HepG2 (cell line): ENCODE data around the gene THUMPD2. TPM values are rescaled to one million over a fixed set of nuclear protein-coding genes. Genes with fewer than 3 reads are reported as not detected.

ENCODE experiments used
- EP300 ChIP-seq, 3 experiments: sonication (generic) in 1 of 3; formaldehyde crosslinking in 1 of 3; IDR thresholded peaks; 2 replicates each; pipeline versions ENCODE4 v1.5.1 to v1.6.1; 2011 to 2020; ENCODE audit warnings: low read depth in 2 of 3, low read length in 2 of 3, borderline replicate concordance in 1 of 3, improper control_type of control experiment in 1 of 3, mild to moderate bottlenecking in 1 of 3, missing genetic modification reagents in 1 of 3, moderate library complexity in 1 of 3
- JUND ChIP-seq: sonication (generic); formaldehyde crosslinking; IDR thresholded peaks from 2 replicates; pipeline ENCODE4 v1.8.0; 2022; ENCODE audit warnings: mild to moderate bottlenecking, missing genetic modification reagents
- KLF13 ChIP-seq: sonication (generic); formaldehyde crosslinking; IDR thresholded peaks from 2 replicates; pipeline ENCODE4 v1.4.0; 2020; ENCODE audit warnings: mild to moderate bottlenecking, missing genetic modification reagents
- MTA1 ChIP-seq: sonication (generic); formaldehyde crosslinking; IDR thresholded peaks from 2 replicates; pipeline ENCODE4 v1.4.0; 2020; ENCODE audit warnings: missing genetic modification reagents, mild to moderate bottlenecking, borderline replicate concordance
- SATB2 ChIP-seq: sonication (generic); formaldehyde crosslinking; IDR thresholded peaks from 2 replicates; pipeline ENCODE4 v1.5.0; 2020; ENCODE audit warnings: missing genetic modification reagents
- ZBTB7A ChIP-seq: sonication (generic); formaldehyde crosslinking; IDR thresholded peaks from 2 replicates; pipeline ENCODE4 v1.8.0; 2022; ENCODE audit warnings: mild to moderate bottlenecking, missing genetic modification reagents
- ZNF30 ChIP-seq: sonication (generic); formaldehyde crosslinking; IDR thresholded peaks from 2 replicates; pipeline ENCODE4 v1.5.0; 2020; ENCODE audit warnings: mild to moderate bottlenecking, missing genetic modification reagents
- ZNF619 ChIP-seq: sonication (generic); formaldehyde crosslinking; IDR thresholded peaks from 2 replicates; pipeline ENCODE4 v1.4.0; 2020; ENCODE audit warnings: mild to moderate bottlenecking, missing genetic modification reagents
- ZNF816 ChIP-seq: sonication (generic); formaldehyde crosslinking; IDR thresholded peaks from 2 replicates; pipeline ENCODE4 v1.8.0; 2022; ENCODE audit warnings: missing genetic modification reagents, mild to moderate bottlenecking, borderline replicate concordance
- ZSCAN31 ChIP-seq: sonication (generic); formaldehyde crosslinking; IDR thresholded peaks from 2 replicates; pipeline ENCODE4 v1.5.0; 2020; ENCODE audit warnings: low read depth, mild to moderate bottlenecking, missing genetic modification reagents
- polyA plus RNA-seq, 8 experiments: library from polyadenylated mRNA; depleted of rRNA in 3 of 8; stranded (reverse) in 7 of 8; unstranded in 1 of 8; fragments of >200 nt; fragmentation: Illumina TruSeq in 4 of 8; extraction: Trizol in 4 of 8; gene quantifications; 2 replicates each; pipeline versions ENCODE4 v1.2.1 to v1.2.3, GENCODE V29; 2011 to 2016; ENCODE audit warnings: low read depth in 4 of 8, missing spikeins in 1 of 8, mixed read lengths in 1 of 8; ENCODE audit not compliant: insufficient read depth in 1 of 8
- total RNA-seq, 5 experiments: library from RNA; depleted of rRNA; stranded (reverse); fragments of >200 nt; fragmentation: Illumina TruSeq; extraction: Trizol; gene quantifications; 2 replicates each; pipeline ENCODE4 v1.2.3, GENCODE V29; 2016; ENCODE audit warnings: low read depth in 1 of 5
- TF ChIP-seq, protein P1 (sequence below): sonication (generic); formaldehyde crosslinking; IDR thresholded peaks from 2 replicates; pipeline ENCODE4 v1.5.0; 2020; ENCODE audit warnings: mild to moderate bottlenecking, missing genetic modification reagents, borderline replicate concordance
- TF ChIP-seq, protein P2 (sequence below): sonication (generic); formaldehyde crosslinking; IDR thresholded peaks from 2 replicates; pipeline ENCODE4 v1.5.1; 2020; ENCODE audit warnings: missing genetic modification reagents, mild to moderate bottlenecking, borderline replicate concordance
- TF ChIP-seq, protein P3 (sequence below): sonication (generic); formaldehyde crosslinking; IDR thresholded peaks from 2 replicates; pipeline ENCODE4 v1.4.0; 2020; ENCODE audit warnings: missing genetic modification reagents

The THUMPD2 gene
- total and polyA plus RNA-seq, 2 of the 13 experiments (the other 11 are each of a cell fraction or from before 2014, with no cell fraction given) = 11.8 to 15.6 TPM

DNA sequence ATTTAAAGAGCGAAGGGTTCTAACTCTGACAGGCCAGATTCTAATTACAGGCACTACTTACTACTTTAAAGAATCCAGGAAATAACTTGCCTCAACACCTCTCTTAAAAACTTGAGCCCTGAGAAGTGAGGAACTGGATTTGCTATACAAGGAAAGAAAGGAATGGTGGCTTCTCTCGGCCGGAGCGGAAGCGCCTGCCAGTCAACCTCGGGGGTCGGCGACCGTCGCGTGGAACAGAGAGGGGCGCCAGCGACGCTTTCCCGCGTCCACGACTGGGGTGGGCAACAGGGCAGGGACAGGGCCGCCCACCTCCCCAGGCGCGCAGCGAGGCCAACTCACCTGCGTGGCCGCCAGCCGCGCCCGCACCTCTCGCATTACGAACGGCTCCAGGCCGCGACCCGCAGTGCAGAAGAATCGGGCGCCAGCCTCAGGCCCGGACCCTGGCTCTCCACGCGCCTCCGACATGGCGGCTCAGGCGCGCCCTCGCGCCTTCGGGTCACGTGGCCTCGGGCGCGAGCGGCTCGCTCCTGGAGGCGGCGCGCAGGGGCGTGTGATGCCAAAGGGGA, at the start of gene THUMPD2 (continued):
- TF ChIP-seq, protein P1, sequence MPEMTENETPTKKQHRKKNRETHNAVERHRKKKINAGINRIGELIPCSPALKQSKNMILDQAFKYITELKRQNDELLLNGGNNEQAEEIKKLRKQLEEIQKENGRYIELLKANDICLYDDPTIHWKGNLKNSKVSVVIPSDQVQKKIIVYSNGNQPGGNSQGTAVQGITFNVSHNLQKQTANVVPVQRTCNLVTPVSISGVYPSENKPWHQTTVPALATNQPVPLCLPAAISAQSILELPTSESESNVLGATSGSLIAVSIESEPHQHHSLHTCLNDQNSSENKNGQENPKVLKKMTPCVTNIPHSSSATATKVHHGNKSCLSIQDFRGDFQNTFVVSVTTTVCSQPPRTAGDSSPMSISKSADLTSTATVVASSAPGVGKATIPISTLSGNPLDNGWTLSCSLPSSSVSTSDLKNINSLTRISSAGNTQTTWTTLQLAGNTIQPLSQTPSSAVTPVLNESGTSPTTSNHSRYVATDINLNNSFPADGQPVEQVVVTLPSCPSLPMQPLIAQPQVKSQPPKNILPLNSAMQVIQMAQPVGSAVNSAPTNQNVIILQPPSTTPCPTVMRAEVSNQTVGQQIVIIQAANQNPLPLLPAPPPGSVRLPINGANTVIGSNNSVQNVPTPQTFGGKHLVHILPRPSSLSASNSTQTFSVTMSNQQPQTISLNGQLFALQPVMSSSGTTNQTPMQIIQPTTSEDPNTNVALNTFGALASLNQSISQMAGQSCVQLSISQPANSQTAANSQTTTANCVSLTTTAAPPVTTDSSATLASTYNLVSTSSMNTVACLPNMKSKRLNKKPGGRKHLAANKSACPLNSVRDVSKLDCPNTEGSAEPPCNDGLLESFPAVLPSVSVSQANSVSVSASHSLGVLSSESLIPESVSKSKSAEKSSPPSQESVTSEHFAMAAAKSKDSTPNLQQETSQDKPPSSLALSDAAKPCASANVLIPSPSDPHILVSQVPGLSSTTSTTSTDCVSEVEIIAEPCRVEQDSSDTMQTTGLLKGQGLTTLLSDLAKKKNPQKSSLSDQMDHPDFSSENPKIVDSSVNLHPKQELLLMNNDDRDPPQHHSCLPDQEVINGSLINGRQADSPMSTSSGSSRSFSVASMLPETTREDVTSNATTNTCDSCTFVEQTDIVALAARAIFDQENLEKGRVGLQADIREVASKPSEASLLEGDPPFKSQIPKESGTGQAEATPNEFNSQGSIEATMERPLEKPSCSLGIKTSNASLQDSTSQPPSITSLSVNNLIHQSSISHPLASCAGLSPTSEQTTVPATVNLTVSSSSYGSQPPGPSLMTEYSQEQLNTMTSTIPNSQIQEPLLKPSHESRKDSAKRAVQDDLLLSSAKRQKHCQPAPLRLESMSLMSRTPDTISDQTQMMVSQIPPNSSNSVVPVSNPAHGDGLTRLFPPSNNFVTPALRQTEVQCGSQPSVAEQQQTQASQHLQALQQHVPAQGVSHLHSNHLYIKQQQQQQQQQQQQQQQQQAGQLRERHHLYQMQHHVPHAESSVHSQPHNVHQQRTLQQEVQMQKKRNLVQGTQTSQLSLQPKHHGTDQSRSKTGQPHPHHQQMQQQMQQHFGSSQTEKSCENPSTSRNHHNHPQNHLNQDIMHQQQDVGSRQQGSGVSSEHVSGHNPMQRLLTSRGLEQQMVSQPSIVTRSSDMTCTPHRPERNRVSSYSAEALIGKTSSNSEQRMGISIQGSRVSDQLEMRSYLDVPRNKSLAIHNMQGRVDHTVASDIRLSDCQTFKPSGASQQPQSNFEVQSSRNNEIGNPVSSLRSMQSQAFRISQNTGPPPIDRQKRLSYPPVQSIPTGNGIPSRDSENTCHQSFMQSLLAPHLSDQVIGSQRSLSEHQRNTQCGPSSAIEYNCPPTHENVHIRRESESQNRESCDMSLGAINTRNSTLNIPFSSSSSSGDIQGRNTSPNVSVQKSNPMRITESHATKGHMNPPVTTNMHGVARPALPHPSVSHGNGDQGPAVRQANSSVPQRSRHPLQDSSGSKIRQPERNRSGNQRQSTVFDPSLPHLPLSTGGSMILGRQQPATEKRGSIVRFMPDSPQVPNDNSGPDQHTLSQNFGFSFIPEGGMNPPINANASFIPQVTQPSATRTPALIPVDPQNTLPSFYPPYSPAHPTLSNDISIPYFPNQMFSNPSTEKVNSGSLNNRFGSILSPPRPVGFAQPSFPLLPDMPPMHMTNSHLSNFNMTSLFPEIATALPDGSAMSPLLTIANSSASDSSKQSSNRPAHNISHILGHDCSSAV (CRISPR knock-in tag) = peak; percentile 48; the same call in 1 of the 2 replicates
- TF ChIP-seq JUND (CRISPR knock-in tag) (peak; percentile 70), ZSCAN31 (CRISPR knock-in tag) (peak; percentile 78; the same call in 1 of the 2 replicates), EP300 (IDR thresholded peaks at IDR 0.05; ENCODE audit: low read depth in 2 of 2, low read length in 2 of 2) (no peak), EP300 (CRISPR knock-in tag; IDR thresholded peaks at IDR 0.05; ENCODE audit: borderline replicate concordance) (peak; percentile 58; the same call in 1 of the 2 replicates), ZBTB7A (CRISPR knock-in tag) (peak; percentile 98), ZNF619 (CRISPR knock-in tag) (peak; percentile 98; the same call in 1 of the 2 replicates), KLF13 (peak; percentile 97; the same call in 1 of the 2 replicates), MTA1 (peak; percentile 97; the same call in 1 of the 2 replicates), ZNF816 (no peak; the same call in 1 of the 2 replicates), SATB2 (peak; percentile 97), ZNF30 (CRISPR knock-in tag) (peak; percentile 91)
- TF ChIP-seq, protein P2, sequence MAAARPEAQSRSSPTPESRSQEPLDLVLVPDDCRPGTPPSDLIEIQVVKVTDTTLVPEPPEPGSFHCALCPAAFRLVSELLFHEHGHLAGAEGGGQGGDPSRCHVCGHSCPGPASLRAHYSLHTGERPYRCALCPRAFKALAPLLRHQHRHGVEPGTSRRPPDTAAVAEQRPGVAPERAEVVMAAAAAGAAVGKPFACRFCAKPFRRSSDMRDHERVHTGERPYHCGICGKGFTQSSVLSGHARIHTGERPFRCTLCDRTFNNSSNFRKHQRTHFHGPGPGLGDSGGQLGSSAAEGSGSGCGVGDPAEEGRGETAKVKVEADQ = peak; percentile 92; the same call in 1 of the 2 replicates
- TF ChIP-seq, protein P3, sequence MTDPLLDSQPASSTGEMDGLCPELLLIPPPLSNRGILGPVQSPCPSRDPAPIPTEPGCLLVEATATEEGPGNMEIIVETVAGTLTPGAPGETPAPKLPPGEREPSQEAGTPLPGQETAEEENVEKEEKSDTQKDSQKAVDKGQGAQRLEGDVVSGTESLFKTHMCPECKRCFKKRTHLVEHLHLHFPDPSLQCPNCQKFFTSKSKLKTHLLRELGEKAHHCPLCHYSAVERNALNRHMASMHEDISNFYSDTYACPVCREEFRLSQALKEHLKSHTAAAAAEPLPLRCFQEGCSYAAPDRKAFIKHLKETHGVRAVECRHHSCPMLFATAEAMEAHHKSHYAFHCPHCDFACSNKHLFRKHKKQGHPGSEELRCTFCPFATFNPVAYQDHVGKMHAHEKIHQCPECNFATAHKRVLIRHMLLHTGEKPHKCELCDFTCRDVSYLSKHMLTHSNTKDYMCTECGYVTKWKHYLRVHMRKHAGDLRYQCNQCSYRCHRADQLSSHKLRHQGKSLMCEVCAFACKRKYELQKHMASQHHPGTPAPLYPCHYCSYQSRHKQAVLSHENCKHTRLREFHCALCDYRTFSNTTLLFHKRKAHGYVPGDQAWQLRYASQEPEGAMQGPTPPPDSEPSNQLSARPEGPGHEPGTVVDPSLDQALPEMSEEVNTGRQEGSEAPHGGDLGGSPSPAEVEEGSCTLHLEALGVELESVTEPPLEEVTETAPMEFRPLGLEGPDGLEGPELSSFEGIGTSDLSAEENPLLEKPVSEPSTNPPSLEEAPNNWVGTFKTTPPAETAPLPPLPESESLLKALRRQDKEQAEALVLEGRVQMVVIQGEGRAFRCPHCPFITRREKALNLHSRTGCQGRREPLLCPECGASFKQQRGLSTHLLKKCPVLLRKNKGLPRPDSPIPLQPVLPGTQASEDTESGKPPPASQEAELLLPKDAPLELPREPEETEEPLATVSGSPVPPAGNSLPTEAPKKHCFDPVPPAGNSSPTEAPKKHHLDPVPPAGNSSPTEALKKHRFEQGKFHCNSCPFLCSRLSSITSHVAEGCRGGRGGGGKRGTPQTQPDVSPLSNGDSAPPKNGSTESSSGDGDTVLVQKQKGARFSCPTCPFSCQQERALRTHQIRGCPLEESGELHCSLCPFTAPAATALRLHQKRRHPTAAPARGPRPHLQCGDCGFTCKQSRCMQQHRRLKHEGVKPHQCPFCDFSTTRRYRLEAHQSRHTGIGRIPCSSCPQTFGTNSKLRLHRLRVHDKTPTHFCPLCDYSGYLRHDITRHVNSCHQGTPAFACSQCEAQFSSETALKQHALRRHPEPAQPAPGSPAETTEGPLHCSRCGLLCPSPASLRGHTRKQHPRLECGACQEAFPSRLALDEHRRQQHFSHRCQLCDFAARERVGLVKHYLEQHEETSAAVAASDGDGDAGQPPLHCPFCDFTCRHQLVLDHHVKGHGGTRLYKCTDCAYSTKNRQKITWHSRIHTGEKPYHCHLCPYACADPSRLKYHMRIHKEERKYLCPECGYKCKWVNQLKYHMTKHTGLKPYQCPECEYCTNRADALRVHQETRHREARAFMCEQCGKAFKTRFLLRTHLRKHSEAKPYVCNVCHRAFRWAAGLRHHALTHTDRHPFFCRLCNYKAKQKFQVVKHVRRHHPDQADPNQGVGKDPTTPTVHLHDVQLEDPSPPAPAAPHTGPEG (CRISPR knock-in tag) = peak; percentile 88; the same call in 1 of the 2 replicates
